ENCODE data around the gene IL36RN.

The IL36RN gene

GRCh38 chr2:113103277-113103676 lies 44.3 kb downstream of the IL36RN start:
- TF ChIP-seq CTCF (IDR thresholded peaks at IDR 0.05; ENCODE audit: extremely low read depth, insufficient read depth, missing control alignments), result no peak
- no peak for DNase-seq (ENCODE audit: low spot score)
- in situ Hi-C loops (cut with MboI; ENCODE audit: low pct_unique_long_range_greater_than_20kb, low sequenced_read_pairs, unreplicated experiment), result no loop called here

GRCh38 chr2:113104054-113104611 lies 45.1 kb downstream of the IL36RN start:
- DNase-seq (ENCODE audit: low spot score), result no peak
- no peak for TF ChIP-seq CTCF (IDR thresholded peaks at IDR 0.05; ENCODE audit: extremely low read depth, insufficient read depth, missing control alignments)
- in situ Hi-C loops (cut with MboI; ENCODE audit: low pct_unique_long_range_greater_than_20kb, low sequenced_read_pairs, unreplicated experiment), result no loop called here

GRCh38 chr2:113105047-113105785 lies 46.2 kb downstream of the IL36RN start:
- DNase-seq (ENCODE audit: low spot score), result no peak
- no peak for TF ChIP-seq CTCF (IDR thresholded peaks at IDR 0.05; ENCODE audit: extremely low read depth, insufficient read depth, missing control alignments)
- in situ Hi-C loops (cut with MboI; ENCODE audit: low pct_unique_long_range_greater_than_20kb, low sequenced_read_pairs, unreplicated experiment), result no loop called here

DNA sequence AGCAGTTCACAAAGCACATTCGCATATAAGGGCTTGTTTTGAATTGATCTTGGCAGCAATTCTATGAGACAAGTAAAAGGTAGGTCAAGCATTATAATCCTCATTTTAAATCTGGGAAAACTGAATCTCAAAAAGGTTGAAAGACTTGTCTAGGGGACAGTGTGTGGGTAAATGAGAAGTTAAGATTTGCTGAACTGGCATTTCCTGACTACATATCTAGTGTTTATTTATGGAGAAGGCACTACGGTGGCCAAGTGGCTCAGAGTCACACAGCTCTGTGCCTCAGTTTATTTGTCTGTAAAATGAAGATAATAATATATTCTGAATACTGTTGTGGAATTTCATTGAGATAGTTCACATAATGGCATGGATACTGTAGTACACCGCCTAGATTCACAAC lies 52.1 kb downstream of the IL36RN start:
- DNase-seq (ENCODE audit: low spot score), result no peak

DNA sequence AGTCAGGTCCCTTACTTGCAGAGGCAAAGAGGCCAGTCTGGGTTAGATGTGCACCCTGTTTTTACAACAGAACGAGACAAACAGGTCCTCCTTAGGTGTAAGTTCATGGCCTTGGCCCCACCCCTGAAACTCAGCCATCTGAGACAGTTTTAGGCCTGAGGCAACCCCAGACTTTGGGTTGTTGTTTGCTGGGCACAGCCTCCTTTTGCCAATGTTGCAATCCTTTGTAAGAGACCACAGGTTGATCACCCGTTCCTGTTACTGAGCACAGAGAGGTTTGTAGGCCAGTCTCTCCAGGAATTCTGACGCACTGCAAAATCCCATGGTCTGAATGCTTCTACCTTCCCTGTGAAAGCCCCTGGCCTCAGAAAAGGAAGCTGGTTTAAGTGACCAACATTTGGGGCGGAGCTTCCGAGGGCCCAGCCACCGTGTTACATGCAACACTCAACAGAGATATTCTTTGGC lies 52.9 kb downstream of the IL36RN start:
- in situ Hi-C loops (cut with MboI; ENCODE audit: low pct_unique_long_range_greater_than_20kb, low sequenced_read_pairs, unreplicated experiment), result no loop called here
- DNase-seq (ENCODE audit: low spot score), result no peak
- no peak for TF ChIP-seq CTCF (IDR thresholded peaks at IDR 0.05; ENCODE audit: extremely low read depth, insufficient read depth, missing control alignments)

More for the DNA sequence above, 52.1 kb downstream of the IL36RN start:
- in situ Hi-C loops (cut with MboI; ENCODE audit: low pct_unique_long_range_greater_than_20kb, low sequenced_read_pairs, unreplicated experiment), result no loop called here
- TF ChIP-seq CTCF (IDR thresholded peaks at IDR 0.05; ENCODE audit: extremely low read depth, insufficient read depth, missing control alignments), result no peak

GRCh38 chr2:113112441-113112840 lies 53.4 kb downstream of the IL36RN start:
- no peak for TF ChIP-seq CTCF (IDR thresholded peaks at IDR 0.05; ENCODE audit: extremely low read depth, insufficient read depth, missing control alignments)
- DNase-seq (ENCODE audit: low spot score), result no peak
- in situ Hi-C loops (cut with MboI; ENCODE audit: low pct_unique_long_range_greater_than_20kb, low sequenced_read_pairs, unreplicated experiment), result no loop called here
